HepG2 (cell line): ENCODE data around the gene RAN. TPM values are rescaled to one million over a fixed set of nuclear protein-coding genes. Genes with fewer than 3 reads are reported as not detected.

Experiments used
- CBX1 ChIP-seq: IDR thresholded peaks from one replicate; pipeline ENCODE4 v1.6.1; 2016; ENCODE audit warnings: antibody characterized with exemption, low read depth
- GRHL1 ChIP-seq: sonication (generic); formaldehyde crosslinking; conservative IDR thresholded peaks from 2 replicates; pipeline ENCODE4 v1.8.0; 2022; ENCODE audit warnings: missing genetic modification reagents
- HNF4A ChIP-seq: sonication (generic); formaldehyde crosslinking; IDR thresholded peaks from 2 replicates; pipeline ENCODE4 v1.4.0; 2020; ENCODE audit warnings: missing genetic modification reagents
- KLF15 ChIP-seq: sonication (generic); formaldehyde crosslinking; IDR thresholded peaks from 2 replicates; pipeline ENCODE4 v1.8.1; 2023; ENCODE audit warnings: borderline replicate concordance, mild to moderate bottlenecking, inconsistent platforms, missing genetic modification reagents, mixed read lengths
- KLF9 ChIP-seq: IDR thresholded peaks from 2 replicates; pipeline ENCODE4 v1.6.1; 2016; ENCODE audit warnings: low read depth
- MTA1 ChIP-seq: sonication (generic); formaldehyde crosslinking; IDR thresholded peaks from 2 replicates; pipeline ENCODE4 v1.4.0; 2020; ENCODE audit warnings: missing genetic modification reagents, mild to moderate bottlenecking, borderline replicate concordance
- NR0B2 ChIP-seq: sonication (generic); formaldehyde crosslinking; IDR thresholded peaks from 2 replicates; pipeline ENCODE4 v1.4.0; 2020; ENCODE audit warnings: mild to moderate bottlenecking, missing genetic modification reagents
- POGZ ChIP-seq: sonication (generic); formaldehyde crosslinking; IDR thresholded peaks from 2 replicates; pipeline ENCODE4 v1.4.0; 2020; ENCODE audit warnings: mild to moderate bottlenecking, missing genetic modification reagents
- RBM39 ChIP-seq: fragments of 200-400 bp; formaldehyde crosslinking; IDR thresholded peaks from one replicate; pipeline ENCODE4 v1.6.1; 2018; ENCODE audit warnings: antibody characterized with exemption, mild to moderate bottlenecking, low read depth, low read length; ENCODE audit not compliant: poor library complexity, severe bottlenecking
- SKI ChIP-seq: fragments of 450-650 bp; IDR thresholded peaks from one replicate; pipeline ENCODE4 v1.6.1; 2018; ENCODE audit warnings: mild to moderate bottlenecking; ENCODE audit not compliant: partially characterized antibody
- THAP8 ChIP-seq: sonication (generic); formaldehyde crosslinking; IDR thresholded peaks from 2 replicates; pipeline ENCODE4 v1.5.1; 2020; ENCODE audit warnings: missing genetic modification reagents, mild to moderate bottlenecking, borderline replicate concordance
- U2AF1 ChIP-seq: fragments of 200-400 bp; formaldehyde crosslinking; optimal IDR thresholded peaks from 2 replicates; pipeline ENCODE3; 2017; ENCODE audit warnings: mild to moderate bottlenecking, low read depth, low read length
- ZBTB14 ChIP-seq: sonication (generic); formaldehyde crosslinking; IDR thresholded peaks from 2 replicates; pipeline ENCODE4 v1.4.0; 2020; ENCODE audit warnings: missing genetic modification reagents
- ZBTB20 ChIP-seq: sonication (generic); formaldehyde crosslinking; IDR thresholded peaks from 2 replicates; pipeline ENCODE4 v1.8.1; 2023; ENCODE audit warnings: missing genetic modification reagents, low read depth, mild to moderate bottlenecking, borderline replicate concordance
- ZNF20 ChIP-seq: sonication (generic); formaldehyde crosslinking; IDR thresholded peaks from 2 replicates; pipeline ENCODE4 v1.4.0; 2020; ENCODE audit warnings: mild to moderate bottlenecking, moderate library complexity, missing genetic modification reagents
- ZNF232 ChIP-seq: sonication (generic); formaldehyde crosslinking; IDR thresholded peaks from 2 replicates; pipeline ENCODE4 v1.4.0; 2020; ENCODE audit warnings: missing genetic modification reagents, borderline replicate concordance
- ZNF615 ChIP-seq: sonication (generic); formaldehyde crosslinking; IDR thresholded peaks from 2 replicates; pipeline ENCODE4 v1.5.0; 2020; ENCODE audit warnings: mild to moderate bottlenecking, missing genetic modification reagents, borderline replicate concordance
- ZNF616 ChIP-seq: sonication (generic); formaldehyde crosslinking; IDR thresholded peaks from 2 replicates; pipeline ENCODE4 v1.5.0; 2020; ENCODE audit warnings: low read depth, mild to moderate bottlenecking, missing genetic modification reagents
- ZNF704 ChIP-seq: sonication (generic); formaldehyde crosslinking; IDR thresholded peaks from 2 replicates; pipeline ENCODE4 v1.8.1; 2023; ENCODE audit warnings: mild to moderate bottlenecking, inconsistent platforms, moderate library complexity, missing genetic modification reagents, borderline replicate concordance
- ZNF761 ChIP-seq: sonication (generic); formaldehyde crosslinking; conservative IDR thresholded peaks from 2 replicates; pipeline ENCODE4 v1.4.0; 2020; ENCODE audit warnings: mild to moderate bottlenecking, missing genetic modification reagents
- ZNF841 ChIP-seq: sonication (generic); formaldehyde crosslinking; IDR thresholded peaks from 2 replicates; pipeline ENCODE4 v1.8.1; 2023; ENCODE audit warnings: missing genetic modification reagents, borderline replicate concordance
- ZUFSP ChIP-seq: sonication (generic); formaldehyde crosslinking; IDR thresholded peaks from 2 replicates; pipeline ENCODE4 v1.9.0; 2021; ENCODE audit warnings: missing genetic modification reagents, mild to moderate bottlenecking, borderline replicate concordance
- polyA plus RNA-seq, 8 experiments: library from polyadenylated mRNA; depleted of rRNA in 3 of 8; stranded (reverse) in 7 of 8; unstranded in 1 of 8; fragments of >200 nt; fragmentation: Illumina TruSeq in 4 of 8; extraction: Trizol in 4 of 8; gene quantifications; 2 replicates each; pipeline versions ENCODE4 v1.2.1 to v1.2.3, GENCODE V29; 2011 to 2016; ENCODE audit warnings: low read depth in 4 of 8, missing spikeins in 1 of 8, mixed read lengths in 1 of 8; ENCODE audit not compliant: insufficient read depth in 1 of 8
- total RNA-seq, 5 experiments: library from RNA; depleted of rRNA; stranded (reverse); fragments of >200 nt; fragmentation: Illumina TruSeq; extraction: Trizol; gene quantifications; 2 replicates each; pipeline ENCODE4 v1.2.3, GENCODE V29; 2016; ENCODE audit warnings: low read depth in 1 of 5

Gene RAN
- total and polyA plus RNA-seq, 2 of the 13 experiments (the other 11 are each of a cell fraction or from before 2014, with no cell fraction given) = 1,335 to 1,630 TPM

GRCh38 chr12:130916241-130916911 is 44.5 kb downstream of the RAN start (continued):
- TF ChIP-seq ZNF704 (CRISPR knock-in tag) = no peak
- no peak for TF ChIP-seq ZNF232 (CRISPR knock-in tag)
- TF ChIP-seq GRHL1 (CRISPR knock-in tag) = no peak
- TF ChIP-seq ZBTB14 (CRISPR knock-in tag) = no peak
- TF ChIP-seq RBM39 = no peak
- TF ChIP-seq ZNF616 (CRISPR knock-in tag) = no peak
- no peak for TF ChIP-seq HNF4A
- no peak for TF ChIP-seq ZNF20 (CRISPR knock-in tag)
- TF ChIP-seq ZNF841 (CRISPR knock-in tag) = no peak
- no peak for TF ChIP-seq KLF15
- TF ChIP-seq ZNF615 = no peak
- TF ChIP-seq KLF9 = no peak
- TF ChIP-seq POGZ (CRISPR knock-in tag) = no peak
- no peak for TF ChIP-seq ZBTB20 (CRISPR knock-in tag)
- no peak for TF ChIP-seq U2AF1
- peak; percentile 13 for TF ChIP-seq SKI
- TF ChIP-seq CBX1 = no peak
- TF ChIP-seq ZUFSP (CRISPR knock-in tag) = no peak
- no peak for TF ChIP-seq NR0B2 (CRISPR knock-in tag)
- no peak for TF ChIP-seq ZNF761 (CRISPR knock-in tag)
- no peak for TF ChIP-seq MTA1 (CRISPR knock-in tag)
- TF ChIP-seq THAP8 (CRISPR knock-in tag) = no peak
